ENCODE measurements around the gene CAV2. TPM values are rescaled to one million over a fixed set of nuclear protein-coding genes. Genes with fewer than 3 reads are reported as not detected.
A peak's percentile ranks its signal among the peaks of the same experiment; 100 is the strongest.

CAV2 gene
- total and polyA plus RNA-seq, 9 of the 15 experiments (the other 6 are each of a cell fraction or from before 2014, with no cell fraction given) = 16.1 to 137 (median 38.3) TPM

DNA sequence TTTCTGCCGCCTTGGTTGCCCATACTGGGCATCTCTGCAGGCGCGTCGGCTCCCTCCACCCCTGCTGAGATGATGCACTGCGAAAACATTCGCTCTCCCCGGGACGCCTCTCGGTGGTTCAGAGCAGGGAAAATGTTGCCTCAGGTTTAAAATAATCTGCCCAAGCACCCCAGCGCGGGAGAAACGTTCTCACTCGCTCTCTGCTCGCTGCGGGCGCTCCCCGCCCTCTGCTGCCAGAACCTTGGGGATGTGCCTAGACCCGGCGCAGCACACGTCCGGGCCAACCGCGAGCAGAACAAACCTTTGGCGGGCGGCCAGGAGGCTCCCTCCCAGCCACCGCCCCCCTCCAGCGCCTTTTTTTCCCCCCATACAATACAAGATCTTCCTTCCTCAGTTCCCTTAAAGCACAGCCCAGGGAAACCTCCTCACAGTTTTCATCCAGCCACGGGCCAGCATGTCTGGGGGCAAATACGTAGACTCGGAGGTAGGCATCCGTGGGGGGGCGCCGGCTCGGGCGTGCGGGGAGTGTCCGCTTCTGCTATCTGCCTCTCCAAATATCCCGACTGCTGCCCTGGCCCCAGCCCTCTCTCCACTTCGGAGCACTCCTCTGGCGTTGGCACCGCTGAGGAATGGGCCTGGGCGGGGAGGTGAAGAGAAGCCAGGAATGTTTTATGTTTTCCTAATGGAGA, 25.2 kb downstream of the CAV2 start, which contains the start of gene CAV1 (continued):
- TF ChIP-seq HMGXB4 (CRISPR knock-in tag; IDR thresholded peaks at IDR 0.05) = no peak
- no peak for TF ChIP-seq SLC30A9 (CRISPR knock-in tag; IDR thresholded peaks at IDR 0.05)
- no peak for TF ChIP-seq ARNT (IDR thresholded peaks at IDR 0.05)
- peak; percentile 58; the same call in 1 of the 2 replicates for TF ChIP-seq REST (IDR thresholded peaks at IDR 0.05; ENCODE audit: borderline replicate concordance)
- TF ChIP-seq REST (CRISPR knock-in tag; IDR thresholded peaks at IDR 0.05; ENCODE audit: low read depth) = no peak
- no peak for TF ChIP-seq MTF1 (CRISPR knock-in tag; IDR thresholded peaks at IDR 0.05; ENCODE audit: borderline replicate concordance)

All from K562 (cell line).